Keratinocyte (primary cell): ENCODE data around the gene TBX3. TPM values are rescaled to one million over a fixed set of nuclear protein-coding genes. Genes with fewer than 3 reads are reported as not detected.

ENCODE experiments used
- DNase-seq: peaks from one replicate; pipeline ENCODE4 v3.0.0-alpha.2; 2011; ENCODE audit warnings: low read depth, missing footprints, low spot score
- FAIRE-seq: peaks from 2 replicates; lab custom pipeline; 2011; peaks lifted over from hg19 to GRCh38; lab: Jason Lieb, UNC
- H2AFZ ChIP-seq: 2 replicates; pipeline ENCODE4 v1.6.0; 2012; ENCODE audit warnings: low read length, control low read depth, inconsistent platforms; ENCODE audit not compliant: control insufficient read depth
- H3K27ac ChIP-seq: 2 replicates; pipeline ENCODE4 v1.5.1; 2011; ENCODE audit warnings: low read length; ENCODE audit not compliant: control insufficient read depth, insufficient read depth
- H3K27me3 ChIP-seq: 3 replicates; pipeline ENCODE4 v1.6.0; 2011; ENCODE audit warnings: low read length; ENCODE audit not compliant: control insufficient read depth, insufficient read depth; ENCODE audit errors: extremely low read depth
- H3K36me3 ChIP-seq, 2 experiments: 2 replicates in 1 of 2; 3 replicates in 1 of 2; pipeline ENCODE4 v1.5.1; 2011; ENCODE audit warnings: low read length in 2 of 2, mild to moderate bottlenecking in 1 of 2; ENCODE audit not compliant: control insufficient read depth in 2 of 2, insufficient read depth in 2 of 2; ENCODE audit errors: extremely low read depth in 1 of 2
- H3K4me1 ChIP-seq: 3 replicates; pipeline ENCODE4 v1.5.1; 2011; ENCODE audit warnings: low read length; ENCODE audit not compliant: control insufficient read depth, insufficient read depth; ENCODE audit errors: extremely low read depth
- H3K4me2 ChIP-seq: 3 replicates; pipeline ENCODE4 v1.6.0; 2011; ENCODE audit warnings: low read depth, low read length; ENCODE audit not compliant: control insufficient read depth, insufficient read depth; ENCODE audit errors: extremely low read depth
- H3K4me3 ChIP-seq, 3 experiments: fragments of 200-600 bp in 1 of 3; sonication (generic) in 1 of 3; 2 replicates in 2 of 3; 3 replicates in 1 of 3; pipeline ENCODE4 v1.5.1; 2011 to 2016; ENCODE audit warnings: low read length in 3 of 3, mild to moderate bottlenecking in 3 of 3, control low read depth in 2 of 3, inconsistent platforms in 1 of 3, low read depth in 1 of 3, mixed read lengths in 1 of 3, mixed run types in 1 of 3, moderate library complexity in 1 of 3; ENCODE audit not compliant: control insufficient read depth in 2 of 3, insufficient read depth in 2 of 3; ENCODE audit errors: extremely low read depth in 1 of 3
- H3K79me2 ChIP-seq: 2 replicates; pipeline ENCODE4 v1.6.0; 2012; ENCODE audit warnings: low read length; ENCODE audit not compliant: control insufficient read depth, insufficient read depth
- H3K9ac ChIP-seq: 3 replicates; pipeline ENCODE4 v1.6.0; 2011; ENCODE audit warnings: low read length; ENCODE audit not compliant: control insufficient read depth, insufficient read depth; ENCODE audit errors: extremely low read depth
- H3K9me1 ChIP-seq: 3 replicates; pipeline ENCODE4 v1.6.0; 2011; ENCODE audit warnings: low read length; ENCODE audit not compliant: control insufficient read depth, insufficient read depth; ENCODE audit errors: extremely low read depth
- H3K9me3 ChIP-seq: 2 replicates; pipeline ENCODE4 v1.5.1; 2012; ENCODE audit warnings: low read depth, low read length; ENCODE audit not compliant: control insufficient read depth
- H4K20me1 ChIP-seq: 3 replicates; pipeline ENCODE4 v1.6.0; 2011; ENCODE audit warnings: low read length; ENCODE audit not compliant: control insufficient read depth, insufficient read depth; ENCODE audit errors: extremely low read depth
- CTCF ChIP-seq, 3 experiments: IDR thresholded peaks in 1 of 3; conservative IDR thresholded peaks in 1 of 3; optimal IDR thresholded peaks in 1 of 3; 2 replicates in 2 of 3; 3 replicates in 1 of 3; pipeline versions ENCODE3 to v1.5.1; 2011; ENCODE audit warnings: low read length in 3 of 3, mild to moderate bottlenecking in 3 of 3, moderate library complexity in 2 of 3, control low read depth in 1 of 3, inconsistent platforms in 1 of 3; ENCODE audit not compliant: insufficient read depth in 2 of 3; ENCODE audit errors: extremely low read depth in 1 of 3
- EZH2 ChIP-seq: IDR thresholded peaks from one replicate; pipeline ENCODE4 v1.6.1; 2012; ENCODE audit warnings: inconsistent platforms, mild to moderate bottlenecking, low read length, moderate library complexity
- dilution Hi-C: fragments of 300-500 bp; cut with MboI; formaldehyde crosslinking; loops from one replicate; pipeline ENCODE4 v1.7.0; 2020; ENCODE audit warnings: low sequenced_read_pairs; ENCODE audit not compliant: extremely low pct_ligation_motif_present
- polyA plus RNA-seq, 5 experiments: library from polyadenylated mRNA; depleted of rRNA in 3 of 5; stranded (reverse) in 3 of 5; stranded (forward) in 1 of 5; unstranded in 1 of 5; fragments of >200 nt; gene quantifications; 1 replicate in 1 of 5; 2 replicates in 3 of 5; 3 replicates in 1 of 5; pipeline versions ENCODE4 v1.2.1 to v1.2.3, GENCODE V29; 2011 to 2012; ENCODE audit warnings: missing spikeins in 2 of 5, low read depth in 1 of 5, low replicate concordance in 1 of 5

The TBX3 gene
- polyA plus RNA-seq, 1 donor (not counting 4 experiments of a cell fraction or from before 2014, with no cell fraction given) = 7.8 TPM

DNA sequence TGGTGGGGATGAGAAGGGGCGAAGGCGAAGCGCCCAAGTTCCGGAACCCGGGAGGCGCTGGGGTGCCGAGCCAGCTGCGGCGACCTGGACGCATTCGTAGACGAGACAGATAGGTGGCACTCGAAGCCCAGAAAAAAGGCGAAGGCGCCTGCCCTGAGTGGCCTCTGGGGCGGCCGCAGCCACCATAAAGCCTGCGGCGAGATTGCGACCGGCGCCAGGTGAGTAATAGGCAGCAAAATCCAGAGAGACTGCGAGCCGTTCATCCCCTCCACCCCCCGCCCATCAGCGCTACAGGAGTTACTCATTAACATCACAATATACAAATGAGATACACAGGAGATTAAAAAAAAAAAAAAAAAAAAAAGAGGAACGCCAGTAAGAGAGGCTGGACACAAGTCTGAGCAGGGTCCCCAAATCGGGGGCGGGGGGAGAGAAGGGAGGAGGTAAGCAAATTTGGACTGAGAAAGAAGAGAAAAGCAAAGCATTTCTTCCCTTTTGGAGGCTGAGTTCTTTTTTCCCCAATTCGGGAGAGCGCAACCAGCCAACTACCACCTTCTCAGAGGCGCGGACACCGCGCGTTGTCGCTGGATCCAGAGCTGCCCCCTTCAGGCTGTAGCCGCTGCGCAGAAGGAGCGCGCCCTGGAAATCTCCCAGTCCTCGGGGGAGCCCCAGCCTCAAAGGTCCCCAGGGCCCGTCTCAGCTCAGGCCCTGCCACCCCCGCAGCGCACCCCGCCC is 15.7 kb downstream of the TBX3 start:
- Histone ChIP-seq H3K27me3 (peaks cover 23% of the 10 kb centered on the region), H3K4me1 (peaks cover 3% of the 10 kb centered on the region), H3K4me3 (peak overlapping the region; percentile 37 to 71 (median 68)), H3K4me2 (peak overlapping the region; percentile 90), H4K20me1 (no peaks in the 10 kb centered on the region), H3K36me3 (peaks cover 0 to 8% of the 10 kb centered on the region in 2 experiments), H3K9me3 (no peaks in the 10 kb centered on the region), H3K9me1 (no peaks in the 10 kb centered on the region), H2AFZ (peak overlapping the region; percentile 58), H3K27ac (no peak overlapping the region), H3K9ac (peak overlapping the region; percentile 37), H3K79me2 (no peaks in the 10 kb centered on the region)
- dilution Hi-C loops = no loop called here
- FAIRE-seq (peak; percentile 53), DNase-seq (peak; percentile 26)
- no peak for TF ChIP-seq EZH2
- TF ChIP-seq CTCF (optimal IDR thresholded peaks at IDR 0.05 in 1 of 3, IDR thresholded peaks at IDR 0.05 in 1 of 3, conservative IDR thresholded peaks at IDR 0.05 in 1 of 3; ENCODE audit: extremely low read depth in 1 of 3, insufficient read depth in 2 of 3, low read length in 3 of 3) = peak; percentile 26 to 75 (median 65)

- H3K9ac ChIP-seq = no peak overlapping the region
- peak overlapping the region; percentile 90 for H3K4me2 ChIP-seq
- no peak for FAIRE-seq
- peaks cover 23% of the 10 kb centered on the region for H3K27me3 ChIP-seq
- H3K4me3 ChIP-seq = peak overlapping the region; percentile 37 to 51 (median 42)
- H3K9me1 ChIP-seq = no peaks in the 10 kb centered on the region
- DNase-seq = no peak
- H3K79me2 ChIP-seq = no peaks in the 10 kb centered on the region
- H3K36me3 ChIP-seq = peaks cover 0 to 3% of the 10 kb centered on the region in 2 experiments
- H3K9me3 ChIP-seq = no peaks in the 10 kb centered on the region
- H3K27ac ChIP-seq = no peak overlapping the region
- no peak for TF ChIP-seq EZH2
- TF ChIP-seq CTCF (optimal IDR thresholded peaks at IDR 0.05 in 1 of 3, IDR thresholded peaks at IDR 0.05 in 1 of 3, conservative IDR thresholded peaks at IDR 0.05 in 1 of 3; ENCODE audit: extremely low read depth in 1 of 3, insufficient read depth in 2 of 3, low read length in 3 of 3) = no peak
- peaks cover 3% of the 10 kb centered on the region for H3K4me1 ChIP-seq
- H4K20me1 ChIP-seq = no peaks in the 10 kb centered on the region
- H2AFZ ChIP-seq = peak overlapping the region; percentile 56
- dilution Hi-C loops = no loop called here
These were observed 16.3 kb downstream of the TBX3 start for GRCh38 chr12:114667669-114668150.
